ENCODE measurements around the gene OCA2.

OCA2 gene

GRCh38 chr15:27741226-27741860 is 357.8 kb downstream of the OCA2 start:
- ChIA-PET POLR2A (ENCODE audit: low non-redundant PET) (no interaction called here), CTCF (interaction anchor here (0.5 kb wide), 1 partner anchor 351 kb away, joined by 3 read pairs; no protein-coding TSS in a partner anchor)
- H3K27ac ChIP-seq: no peak overlapping the region
- no peak for TF ChIP-seq CTCF (conservative IDR thresholded peaks at IDR 0.05; ENCODE audit: low read depth)
- no peak for DNase-seq (ENCODE audit: low spot score)

GRCh38 chr15:27734785-27735495 is 364.2 kb downstream of the OCA2 start:
- no peak for TF ChIP-seq CTCF (conservative IDR thresholded peaks at IDR 0.05; ENCODE audit: low read depth)
- CTCF ChIA-PET: interaction anchor here (0.7 kb wide), 1 partner anchor 302 kb away, joined by 3 read pairs; no protein-coding TSS in a partner anchor
- DNase-seq (ENCODE audit: low spot score): no peak
- POLR2A ChIA-PET (ENCODE audit: low non-redundant PET): no interaction called here
- no peak overlapping the region for H3K27ac ChIP-seq

GRCh38 chr15:27731776-27732175 is 367.3 kb downstream of the OCA2 start:
- DNase-seq (ENCODE audit: low spot score): no peak
- POLR2A ChIA-PET (ENCODE audit: low non-redundant PET): no interaction called here
- TF ChIP-seq CTCF (conservative IDR thresholded peaks at IDR 0.05; ENCODE audit: low read depth): no peak
- no peak overlapping the region for H3K27ac ChIP-seq
- CTCF ChIA-PET: no interaction called here

GRCh38 chr15:27730868-27731267 is 368.2 kb downstream of the OCA2 start:
- no peak for TF ChIP-seq CTCF (conservative IDR thresholded peaks at IDR 0.05; ENCODE audit: low read depth)
- H3K27ac ChIP-seq: no peak overlapping the region
- POLR2A ChIA-PET (ENCODE audit: low non-redundant PET): no interaction called here
- no peak for DNase-seq (ENCODE audit: low spot score)
- CTCF ChIA-PET: no interaction called here

GRCh38 chr15:27725731-27726130 is 373.4 kb downstream of the OCA2 start:
- TF ChIP-seq CTCF (conservative IDR thresholded peaks at IDR 0.05; ENCODE audit: low read depth): no peak
- CTCF ChIA-PET: no interaction called here
- DNase-seq (ENCODE audit: low spot score): no peak
- no peak overlapping the region for H3K27ac ChIP-seq
- POLR2A ChIA-PET (ENCODE audit: low non-redundant PET): no interaction called here

- DNase-seq (ENCODE audit: low spot score): no peak
- ChIA-PET POLR2A (ENCODE audit: low non-redundant PET) (no interaction called here), CTCF (no interaction called here)
Measured at GRCh38 chr15:27723821-27724220, 375.3 kb downstream of the OCA2 start.

More at GRCh38 chr15:27723821-27724220, 375.3 kb downstream of the OCA2 start:
- H3K27ac ChIP-seq: no peak overlapping the region
- TF ChIP-seq CTCF (conservative IDR thresholded peaks at IDR 0.05; ENCODE audit: low read depth): no peak

Data from RWPE1 (cell line).